HL-60 (cell line): ENCODE measurements around the gene EFNA4.

Experiments
- CTCF ChIP-seq: IDR thresholded peaks from one replicate; pipeline ENCODE4 v1.5.1; 2011; ENCODE audit warnings: low read length, control low read depth, inconsistent platforms; ENCODE audit not compliant: insufficient read depth
- GABPA ChIP-seq: IDR thresholded peaks from 2 replicates; pipeline ENCODE4 v1.6.1; 2012; ENCODE audit warnings: low read depth
- POLR2AphosphoS5 ChIP-seq: IDR thresholded peaks from 2 replicates; pipeline ENCODE4 v1.6.1; 2012; ENCODE audit warnings: low read depth
- REST ChIP-seq: IDR thresholded peaks from 2 replicates; pipeline ENCODE4 v1.6.1; 2012; ENCODE audit warnings: low read depth; ENCODE audit not compliant: insufficient replicate concordance

- TF ChIP-seq CTCF (no peak), POLR2AphosphoS5 (no peak), GABPA (no peak), REST (no peak)
These were observed 25.6 kb upstream of the EFNA4 start for GRCh38 chr1:155037851-155038441.
